Esophagus muscularis mucosa (tissue), 4 donors: ENCODE results near the gene ADSS2. TPM values are rescaled to one million over a fixed set of nuclear protein-coding genes. Genes with fewer than 3 reads are reported as not detected.

Source experiments
- DNase-seq: peaks from one replicate; pipeline ENCODE4 v3.0.0-alpha.2; 2017; ENCODE audit errors: extremely low spot score
- H3K27ac ChIP-seq, 4 donors: fragments of 200-600 bp; sonication (generic); replicated peaks in 1 of 4; 1 replicate in 3 of 4; 2 replicates in 1 of 4; pipeline ENCODE4 v1.5.1; 2016 to 2019; ENCODE audit warnings: mild to moderate bottlenecking in 1 of 4
- H3K27me3 ChIP-seq, 4 donors: fragments of 200-600 bp; sonication (generic); one replicate each; pipeline versions ENCODE4 v1.5.1 to v1.6.0; 2016 to 2019
- H3K36me3 ChIP-seq, 4 donors: fragments of 200-600 bp; sonication (generic); one replicate each; pipeline ENCODE4 v1.5.1; 2016 to 2019
- H3K4me1 ChIP-seq, 4 donors: fragments of 200-600 bp; sonication (generic); one replicate each; pipeline ENCODE4 v1.5.1; 2016 to 2019
- H3K4me3 ChIP-seq, 4 donors: fragments of 200-600 bp; sonication (generic); 1 replicate in 2 of 4; 2 replicates in 2 of 4; pipeline ENCODE4 v1.5.1; 2016 to 2019; ENCODE audit warnings: mild to moderate bottlenecking in 4 of 4, moderate library complexity in 1 of 4
- H3K9me3 ChIP-seq, 4 donors: fragments of 200-600 bp; sonication (generic); 1 replicate in 3 of 4; 2 replicates in 1 of 4; pipeline ENCODE4 v1.5.1; 2016 to 2019
- EP300 ChIP-seq: sonication (generic); formaldehyde crosslinking; IDR thresholded peaks from one replicate; pipeline ENCODE4 v1.6.1; 2017; ENCODE audit warnings: antibody characterized with exemption
- POLR2A ChIP-seq: fragments of 450-650 bp; IDR thresholded peaks from one replicate; pipeline ENCODE4 v1.6.1; 2017; ENCODE audit warnings: antibody characterized with exemption, moderate library complexity, mild to moderate bottlenecking, low read depth
- POLR2AphosphoS5 ChIP-seq, 2 donors: sonication (generic); formaldehyde crosslinking; IDR thresholded peaks; one replicate each; pipeline ENCODE4 v1.6.1; 2017; ENCODE audit warnings: antibody characterized with exemption in 2 of 2
- WGBS: methylation state at CpG from one replicate; pipeline ENCODE4 v1.1.5; 2018; 5-methylcytosine and 5-hydroxymethylcytosine counted together
- intact Hi-C: fragments of 100-400 bp; cut with DNase I; formaldehyde crosslinking; loops from one replicate; pipeline ENCODE4 v1.15.1; 2023
- total RNA-seq, 4 donors: library from RNA; depleted of rRNA; stranded (reverse); fragments of >200 nt; gene quantifications; one replicate each; pipeline versions ENCODE4 v1.1.0 to v1.2.1, GENCODE V29; 2016
- TF ChIP-seq, protein P1 (sequence below), 3 experiments: fragments of 200-600 bp in 2 of 3; fragments of 450-650 bp in 1 of 3; sonication (generic) in 2 of 3; IDR thresholded peaks; one replicate each; pipeline ENCODE4 v1.5.1; 2017 to 2019; ENCODE audit warnings: antibody characterized with exemption in 3 of 3, mild to moderate bottlenecking in 2 of 3, moderate library complexity in 1 of 3

ADSS2 gene
- total RNA-seq, 4 donors from 2014 or later, result 40.9 to 49.4 (median 46.7) TPM

DNA sequence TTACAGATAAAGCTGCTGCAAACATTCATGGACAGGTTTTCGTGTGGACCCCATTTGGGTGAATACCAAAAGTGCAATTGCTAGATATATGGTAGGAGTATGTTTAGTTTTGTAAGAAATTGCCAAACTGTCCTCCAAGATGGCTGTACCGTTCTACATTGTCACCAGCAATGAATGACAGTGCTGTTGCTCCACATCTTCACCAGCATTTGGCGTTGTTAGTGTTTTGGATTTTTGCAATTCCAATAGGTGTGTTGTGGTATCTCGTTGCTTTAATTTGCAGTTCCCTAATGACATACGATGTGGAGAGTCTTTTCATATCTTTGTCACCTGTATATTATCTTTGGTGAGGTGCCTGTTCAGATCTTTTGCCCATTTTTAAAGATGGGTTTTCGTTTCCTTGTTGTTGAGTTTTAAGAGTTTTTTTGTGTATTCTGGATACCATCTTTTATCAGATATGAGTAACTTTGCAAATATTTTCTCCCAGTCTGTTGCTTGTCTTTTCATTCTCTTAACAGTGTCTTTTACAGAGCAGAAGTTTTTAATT, 21.4 kb upstream of the ADSS2 start:
- no peaks in the 10 kb centered on the region for H3K27me3 ChIP-seq
- no peak for TF ChIP-seq EP300
- no peak for TF ChIP-seq POLR2AphosphoS5 (IDR thresholded peaks at IDR 0.05)
- TF ChIP-seq POLR2A, result no peak
- TF ChIP-seq, protein P1, sequence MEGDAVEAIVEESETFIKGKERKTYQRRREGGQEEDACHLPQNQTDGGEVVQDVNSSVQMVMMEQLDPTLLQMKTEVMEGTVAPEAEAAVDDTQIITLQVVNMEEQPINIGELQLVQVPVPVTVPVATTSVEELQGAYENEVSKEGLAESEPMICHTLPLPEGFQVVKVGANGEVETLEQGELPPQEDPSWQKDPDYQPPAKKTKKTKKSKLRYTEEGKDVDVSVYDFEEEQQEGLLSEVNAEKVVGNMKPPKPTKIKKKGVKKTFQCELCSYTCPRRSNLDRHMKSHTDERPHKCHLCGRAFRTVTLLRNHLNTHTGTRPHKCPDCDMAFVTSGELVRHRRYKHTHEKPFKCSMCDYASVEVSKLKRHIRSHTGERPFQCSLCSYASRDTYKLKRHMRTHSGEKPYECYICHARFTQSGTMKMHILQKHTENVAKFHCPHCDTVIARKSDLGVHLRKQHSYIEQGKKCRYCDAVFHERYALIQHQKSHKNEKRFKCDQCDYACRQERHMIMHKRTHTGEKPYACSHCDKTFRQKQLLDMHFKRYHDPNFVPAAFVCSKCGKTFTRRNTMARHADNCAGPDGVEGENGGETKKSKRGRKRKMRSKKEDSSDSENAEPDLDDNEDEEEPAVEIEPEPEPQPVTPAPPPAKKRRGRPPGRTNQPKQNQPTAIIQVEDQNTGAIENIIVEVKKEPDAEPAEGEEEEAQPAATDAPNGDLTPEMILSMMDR (IDR thresholded peaks at IDR 0.05), result no peak
- H3K4me1 ChIP-seq, result no peaks in the 10 kb centered on the region
- intact Hi-C loops, result no loop called here
- H3K27ac ChIP-seq, result no peak overlapping the region
- no peaks in the 10 kb centered on the region for H3K9me3 ChIP-seq
- DNase-seq, result no peak
- 92% methylated on average over 6 of the region's 6 CpGs for WGBS
- no peak overlapping the region for H3K4me3 ChIP-seq
- H3K36me3 ChIP-seq, result no peaks in the 10 kb centered on the region

DNA sequence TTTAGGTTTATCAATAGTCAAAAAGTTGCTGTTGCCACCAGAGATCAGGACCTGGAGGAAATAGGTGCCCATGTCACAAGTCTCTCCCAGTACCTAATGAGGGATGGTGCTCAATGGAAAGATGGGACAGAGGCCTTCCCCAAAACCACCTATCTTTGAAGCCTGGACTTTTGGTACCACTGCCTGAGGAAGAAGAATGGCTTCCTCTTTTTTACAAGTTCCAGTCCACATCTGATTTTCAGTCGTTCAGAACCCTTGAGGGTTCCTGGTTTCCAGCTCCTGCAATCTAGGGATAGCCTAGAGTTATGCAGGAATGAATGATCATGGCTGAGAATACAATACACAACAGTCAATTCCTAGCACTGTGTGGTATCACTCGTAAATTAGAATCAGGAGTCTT, 15.0 kb upstream of the ADSS2 start:
- Histone ChIP-seq H3K9me3 (no peaks in the 10 kb centered on the region), H3K4me3 (no peak overlapping the region), H3K4me1 (peaks cover 0 to 4% (median 3%) of the 10 kb centered on the region in 4 donors), H3K36me3 (no peaks in the 10 kb centered on the region), H3K27ac (no peak overlapping the region), H3K27me3 (no peaks in the 10 kb centered on the region)
- intact Hi-C loops, result no loop called here
- TF ChIP-seq EP300, result no peak
- TF ChIP-seq, protein P1 (IDR thresholded peaks at IDR 0.05), result no peak
- TF ChIP-seq POLR2A, result no peak
- TF ChIP-seq POLR2AphosphoS5 (IDR thresholded peaks at IDR 0.05), result no peak
- no peak for DNase-seq
- WGBS, result 89% methylated on average over 2 of the region's 2 CpGs

DNA sequence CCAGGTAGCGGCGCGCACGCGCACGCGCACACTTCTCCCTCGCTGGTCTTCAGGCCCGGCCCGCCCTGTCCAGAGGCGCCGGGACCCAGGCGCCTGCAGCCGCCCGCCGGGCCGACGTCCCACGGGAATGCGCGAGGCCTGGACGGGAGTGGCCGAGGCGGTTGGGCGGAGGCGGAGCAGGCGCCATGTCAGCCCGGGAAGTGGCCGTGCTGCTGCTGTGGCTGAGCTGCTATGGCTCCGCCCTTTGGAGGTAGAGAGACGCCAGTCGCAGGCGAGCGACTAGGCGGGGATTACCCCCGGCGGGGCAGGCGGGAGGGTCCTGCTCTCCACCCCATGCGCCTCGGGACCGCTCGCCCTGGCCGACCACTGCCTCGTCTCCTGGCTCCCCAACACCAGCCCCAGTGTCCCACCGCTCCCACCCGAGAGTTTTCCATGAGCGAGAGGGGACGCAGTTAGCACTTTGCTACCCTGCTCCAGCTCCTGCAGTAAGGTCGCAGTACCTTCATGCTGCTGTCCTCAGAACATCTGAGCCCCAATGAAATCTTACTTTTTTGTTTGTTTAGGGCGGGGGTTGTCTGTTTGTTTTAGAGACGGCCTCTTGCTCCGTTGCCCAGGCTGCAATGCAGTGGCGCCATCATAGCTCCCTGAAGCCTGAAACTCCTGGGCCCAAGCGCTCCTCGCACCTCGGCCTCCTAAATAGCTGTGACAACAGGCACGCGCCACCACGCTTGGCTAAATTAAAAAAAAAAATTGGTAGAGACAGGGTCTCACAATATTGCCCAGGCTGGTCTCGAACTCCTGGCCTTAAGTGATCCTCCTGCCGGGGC, 9.7 kb upstream of the ADSS2 start, which contains the start of gene CATSPERE:
Gene CATSPERE (plus strand): TSS at position 29 of the 827 bp plus-strand sequence. CDS start 157 bp downstream, at position 186.
- TF ChIP-seq POLR2A (peak; percentile 42), POLR2AphosphoS5 (IDR thresholded peaks at IDR 0.05) (peak; percentile 79 to 83), EP300 (no peak)
- TF ChIP-seq, protein P1 (IDR thresholded peaks at IDR 0.05), result no peak
- H3K36me3 ChIP-seq, result no peaks in the 10 kb centered on the region
- DNase-seq, result peak; percentile 95
- peak within 1 kb of the TSS; percentile 68 to 73 (median 70) for H3K4me3 ChIP-seq
- intact Hi-C loops, result no loop called here
- H3K27ac ChIP-seq, result peak within 1 kb of the TSS; percentile 89 to 95 (median 92)
- peaks cover 8 to 17% (median 14%) of the 10 kb centered on the region in 4 donors for H3K4me1 ChIP-seq
- no peaks in the 10 kb centered on the region for H3K9me3 ChIP-seq
- H3K27me3 ChIP-seq, result no peaks in the 10 kb centered on the region
- 22% methylated on average over 44 of the region's 61 CpGs for WGBS

DNA sequence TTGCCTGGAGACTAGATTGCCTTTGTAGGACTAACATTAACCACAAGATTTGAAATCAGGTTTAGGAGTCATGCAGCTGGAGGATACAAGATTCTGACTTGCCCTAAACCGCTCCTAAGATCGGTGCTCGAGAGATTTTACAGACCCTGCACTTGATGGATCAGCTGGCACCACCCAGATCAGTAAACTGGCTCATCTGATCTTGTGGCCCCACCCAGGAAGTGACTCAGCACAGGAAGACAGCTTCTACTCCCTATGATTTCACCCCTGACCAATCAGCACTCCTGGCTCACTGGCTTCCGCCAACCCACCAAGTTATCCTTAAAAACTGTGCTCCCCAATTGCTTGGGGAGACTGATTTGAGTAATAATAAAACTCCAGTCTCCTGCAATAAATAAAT, 8.5 kb upstream of the ADSS2 start:
- DNase-seq, result no peak
- intact Hi-C loops, result no loop called here
- Histone ChIP-seq H3K27ac (peak overlapping the region; percentile 89 to 95 (median 92)), H3K27me3 (no peaks in the 10 kb centered on the region), H3K36me3 (no peaks in the 10 kb centered on the region), H3K9me3 (no peaks in the 10 kb centered on the region), H3K4me3 (no peak overlapping the region), H3K4me1 (peaks cover 8 to 17% (median 14%) of the 10 kb centered on the region in 4 donors)
- TF ChIP-seq, protein P1 (IDR thresholded peaks at IDR 0.05), result no peak
- TF ChIP-seq POLR2A (no peak), EP300 (no peak), POLR2AphosphoS5 (IDR thresholded peaks at IDR 0.05) (no peak)
- 100% methylated on average over 4 of the region's 4 CpGs for WGBS
